ENCODE results near the gene VLDLR.

The VLDLR gene

DNA sequence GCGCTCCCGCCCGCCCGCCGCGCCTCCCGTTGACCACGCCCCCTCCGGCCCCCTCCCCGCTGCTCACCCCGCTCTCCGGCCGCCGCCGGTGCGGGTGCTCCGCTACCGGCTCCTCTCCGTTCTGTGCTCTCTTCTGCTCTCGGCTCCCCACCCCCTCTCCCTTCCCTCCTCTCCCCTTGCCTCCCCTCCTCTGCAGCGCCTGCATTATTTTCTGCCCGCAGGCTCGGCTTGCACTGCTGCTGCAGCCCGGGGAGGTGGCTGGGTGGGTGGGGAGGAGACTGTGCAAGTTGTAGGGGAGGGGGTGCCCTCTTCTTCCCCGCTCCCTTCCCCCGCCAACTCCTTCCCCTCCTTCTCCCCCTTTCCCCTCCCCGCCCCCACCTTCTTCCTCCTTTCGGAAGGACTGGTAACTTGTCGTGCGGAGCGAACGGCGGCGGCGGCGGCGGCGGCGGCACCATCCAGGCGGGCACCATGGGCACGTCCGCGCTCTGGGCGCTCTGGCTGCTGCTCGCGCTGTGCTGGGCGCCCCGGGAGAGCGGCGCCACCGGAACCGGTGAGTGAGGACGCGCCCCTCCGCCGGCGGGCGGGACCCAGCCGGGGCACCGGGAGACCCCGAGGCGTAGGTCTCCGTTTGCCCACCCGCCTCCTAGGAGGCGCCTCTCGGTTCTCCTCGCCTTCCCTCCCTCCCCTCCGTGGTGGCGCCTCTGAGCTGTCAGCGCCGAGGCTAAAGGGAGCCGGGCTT is at the start of gene VLDLR:
VLDLR (plus strand) TSS at position 66 of the 739 bp plus-strand sequence; CDS start at position 469, 403 bp downstream.
- peak; percentile 35 for DNase-seq

DNA sequence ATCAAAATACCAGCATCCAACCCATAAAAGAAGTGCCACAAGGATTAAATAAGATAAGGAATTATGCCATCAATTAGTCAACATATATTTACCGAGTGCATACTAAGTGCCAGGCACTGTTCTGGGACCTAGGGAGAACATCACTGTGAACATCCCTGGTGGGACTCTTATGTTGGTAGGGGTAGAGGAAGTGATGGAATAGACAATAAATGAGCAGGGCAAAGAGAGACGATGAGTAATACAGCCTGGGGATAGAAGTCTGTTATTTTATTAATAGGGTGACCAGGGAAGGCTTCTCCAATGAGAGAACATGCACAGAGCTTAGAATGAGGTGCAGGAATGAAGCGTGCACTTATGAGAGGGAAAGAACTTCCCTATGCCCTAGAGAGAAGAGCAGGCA is 47.4 kb upstream of the VLDLR start:
- DNase-seq: no peak

DNA sequence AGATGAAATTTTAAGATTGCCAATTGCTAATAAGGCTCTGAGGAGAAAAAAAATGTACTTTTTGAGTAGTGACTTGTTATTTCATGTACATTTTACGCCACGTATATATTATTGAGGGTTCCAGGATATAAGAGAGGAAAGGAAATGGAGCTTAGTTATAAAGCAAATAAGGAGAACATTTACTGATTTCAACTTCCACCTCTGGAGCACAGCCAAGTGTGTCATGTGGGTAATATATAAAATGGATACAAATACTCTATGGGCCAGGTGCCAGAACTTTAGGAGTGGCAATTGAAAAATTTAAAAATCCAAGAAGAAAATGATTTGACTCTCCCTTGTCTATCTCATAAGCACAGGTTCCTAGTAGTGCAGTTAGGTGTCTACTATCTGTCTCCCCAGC is 45.0 kb upstream of the VLDLR start:
- DNase-seq: no peak

DNA sequence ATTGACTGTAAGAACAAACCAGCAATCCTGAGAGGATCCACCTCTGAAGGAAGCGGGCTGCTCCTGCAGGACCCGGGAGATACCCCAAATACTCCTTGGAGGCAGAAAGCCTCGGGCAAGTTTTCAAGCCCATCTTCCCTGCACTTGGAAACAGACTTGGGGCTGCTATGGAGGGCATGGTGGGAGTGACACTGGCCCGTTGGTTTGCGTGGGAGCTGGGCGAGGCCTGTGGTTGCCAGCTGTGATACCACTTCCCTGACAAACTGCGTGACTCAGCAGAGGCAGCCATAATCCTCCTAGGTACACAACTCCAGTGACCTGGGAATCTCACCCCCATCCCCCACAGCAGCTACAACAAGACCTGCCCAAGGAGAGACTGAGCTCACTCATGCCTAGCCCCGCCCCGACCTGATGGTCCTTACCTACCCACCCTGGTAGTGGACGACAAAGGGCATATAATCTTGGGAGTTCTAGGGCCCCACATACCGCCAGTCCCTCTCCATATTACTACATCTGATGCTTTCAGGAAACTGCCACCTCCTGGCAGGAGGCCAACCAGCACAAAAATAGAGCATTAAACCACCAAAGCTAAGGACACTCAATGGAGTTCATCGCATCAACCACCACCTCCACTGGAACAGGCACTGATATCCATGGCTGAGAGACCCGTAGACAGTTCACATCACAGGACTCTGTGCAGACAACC is 38.1 kb upstream of the VLDLR start:
- no peak for DNase-seq

DNA sequence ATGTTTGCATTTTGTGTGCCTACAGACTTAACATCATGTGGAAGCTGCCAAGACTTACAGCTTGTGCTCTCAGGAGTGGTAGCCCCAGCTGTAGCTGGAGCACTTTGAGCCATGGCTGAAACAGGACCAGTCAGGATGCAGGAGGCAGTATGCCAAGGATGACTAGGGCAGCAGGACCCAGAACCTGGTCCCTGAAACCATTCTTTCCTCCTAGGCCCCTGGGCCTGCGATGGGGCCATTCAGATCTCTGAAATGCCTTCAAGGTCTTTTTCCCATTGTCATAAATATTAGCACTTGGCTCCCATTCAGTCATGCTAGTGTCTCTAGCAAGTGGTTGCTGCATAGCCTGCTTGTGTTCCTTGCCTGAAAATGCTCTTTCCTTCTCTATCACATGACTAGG is 29.6 kb upstream of the VLDLR start:
- DNase-seq: no peak

DNA sequence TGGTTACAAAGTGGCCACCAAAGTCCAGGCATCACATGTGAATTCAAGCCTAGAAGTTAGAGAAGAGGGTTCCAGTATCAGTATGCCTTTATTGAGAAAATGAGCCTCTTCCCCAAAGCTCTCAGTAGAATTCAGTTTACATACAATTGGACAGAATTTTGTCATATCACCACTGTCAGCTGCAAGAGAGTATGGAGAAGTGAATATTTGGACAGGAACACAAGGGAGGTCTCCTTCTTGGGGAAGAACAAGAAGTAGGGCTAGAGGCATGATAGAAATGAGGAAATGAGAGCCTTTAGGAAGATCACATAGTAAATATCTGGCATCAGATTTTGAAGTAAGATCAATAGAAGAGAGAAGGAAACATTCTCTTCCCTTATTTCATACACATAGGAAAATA is 27.8 kb upstream of the VLDLR start:
- DNase-seq: peak; percentile 19

DNA sequence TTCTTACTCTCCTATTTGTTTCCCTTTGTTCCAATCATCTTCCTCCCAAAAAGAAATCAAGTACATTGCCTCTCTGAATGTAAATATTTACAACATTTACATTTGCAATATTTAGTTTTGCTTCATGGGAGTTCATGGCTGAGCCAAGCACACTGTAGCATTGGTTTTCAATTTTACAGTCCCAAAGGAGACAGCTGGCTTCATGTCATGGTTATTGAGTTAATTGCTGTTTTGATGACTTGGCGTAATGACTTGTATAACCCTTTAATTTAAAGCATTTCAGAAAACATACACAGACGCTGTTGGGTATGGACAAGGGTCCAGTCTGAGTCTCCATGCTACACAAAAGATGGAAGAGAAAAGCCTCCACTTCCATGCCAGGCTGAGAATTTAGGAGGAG is 25.6 kb upstream of the VLDLR start:
- no peak for DNase-seq

DNA sequence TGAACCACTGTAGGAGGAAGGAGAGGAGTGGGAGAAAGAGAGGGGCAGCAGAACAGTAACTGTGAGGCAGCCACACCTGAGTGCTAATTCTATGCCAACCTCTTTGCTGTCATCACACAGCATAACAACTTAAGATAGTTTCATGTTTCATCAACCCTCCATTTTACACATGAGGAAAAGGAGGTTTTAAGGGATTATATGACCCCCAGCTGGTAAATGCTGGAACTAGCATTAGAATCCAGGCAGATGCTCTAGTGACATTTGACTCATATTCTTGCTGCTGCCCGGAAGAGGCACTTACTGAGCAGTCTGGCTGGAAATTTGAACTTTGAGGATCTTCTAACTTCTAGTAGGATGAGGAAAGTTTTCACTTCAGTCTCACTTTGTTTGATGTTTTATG is 24.1 kb upstream of the VLDLR start:
- DNase-seq: no peak

DNA sequence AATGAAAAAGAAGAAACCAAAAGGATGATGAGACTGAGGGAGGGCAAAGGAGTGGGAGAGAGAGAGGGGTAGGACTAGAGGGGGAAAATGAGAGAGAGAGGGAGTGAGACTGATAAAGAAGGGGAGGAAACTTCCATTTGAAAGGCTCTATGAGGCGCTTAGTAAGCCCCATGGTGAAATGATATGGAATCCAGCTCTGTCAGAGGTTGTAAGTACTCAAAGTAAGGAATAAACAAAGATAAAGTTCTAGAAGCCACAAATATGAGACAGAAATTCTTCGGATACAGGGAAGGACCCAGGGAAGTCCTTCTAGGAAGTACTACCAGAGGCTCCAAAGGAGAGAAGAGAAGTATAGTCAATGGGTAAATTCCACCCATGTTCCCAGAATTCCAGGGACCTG is 21.7 kb upstream of the VLDLR start:
- no peak for DNase-seq

DNA sequence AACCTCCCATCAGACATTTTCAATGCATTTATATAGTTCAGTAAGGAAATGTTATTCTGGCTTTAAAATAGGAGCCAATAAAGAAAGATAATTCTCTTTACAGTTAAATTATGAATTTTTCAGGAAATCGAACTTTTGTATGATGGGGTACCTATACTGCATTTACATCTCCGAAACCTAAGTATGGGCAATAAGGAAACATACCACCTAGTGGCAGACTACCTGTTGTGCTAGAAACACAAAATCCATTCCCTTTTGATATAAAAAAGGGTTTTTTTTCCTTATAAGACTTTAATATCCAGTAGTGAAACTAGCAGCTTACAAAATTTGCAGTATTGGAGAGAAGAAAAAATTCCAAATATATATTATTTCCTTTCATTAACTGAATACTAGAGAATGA is 21.3 kb upstream of the VLDLR start:
- no peak for DNase-seq

DNA sequence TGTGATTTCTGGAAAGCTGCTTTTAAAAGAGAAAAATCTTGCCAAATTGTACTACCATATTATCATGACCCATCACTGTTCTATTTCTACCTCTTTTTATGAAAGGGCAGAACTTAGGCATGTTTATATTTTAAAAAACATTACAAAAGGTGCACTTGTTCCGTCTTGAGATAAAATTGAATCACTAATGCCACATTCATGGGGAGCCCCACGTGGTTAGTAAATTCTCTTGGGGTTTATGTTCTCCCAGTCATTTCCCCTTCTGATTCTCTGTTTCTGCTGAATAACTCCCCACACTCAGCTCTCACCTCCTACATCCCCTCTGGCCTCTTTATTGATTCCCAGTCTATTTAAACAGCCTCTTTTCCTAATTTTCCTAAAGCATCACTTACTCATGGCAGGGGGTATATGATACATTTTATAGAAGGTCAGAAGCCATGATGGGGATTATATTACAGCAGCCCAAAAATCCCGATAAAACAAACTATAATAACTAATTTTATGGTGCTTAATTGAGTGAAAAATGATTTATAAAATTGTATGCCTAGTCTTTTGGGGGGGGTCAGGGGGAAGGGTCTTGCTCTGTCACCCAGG is 19.7 kb upstream of the VLDLR start:
- DNase-seq: no peak

DNA sequence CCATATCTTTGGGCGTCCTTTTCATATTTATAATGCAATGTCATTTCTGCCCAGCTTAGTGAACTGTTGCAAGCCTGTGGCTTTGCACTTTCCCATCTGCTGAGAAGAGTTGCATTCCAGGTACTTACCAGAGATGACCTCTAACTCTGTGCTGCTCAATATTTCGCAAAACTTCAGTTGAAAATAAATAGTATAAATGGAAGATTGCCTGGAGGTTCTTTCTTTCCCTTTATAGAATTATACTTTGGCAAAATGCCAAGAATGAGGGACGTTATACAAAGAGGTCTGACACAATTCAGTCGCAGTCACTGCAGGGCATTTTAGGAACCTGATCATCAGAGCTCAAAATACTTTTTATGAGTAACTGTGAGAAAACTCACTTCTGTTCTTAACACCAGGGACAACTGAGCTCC is 18.9 kb upstream of the VLDLR start:
- DNase-seq: peak; percentile 26

DNA sequence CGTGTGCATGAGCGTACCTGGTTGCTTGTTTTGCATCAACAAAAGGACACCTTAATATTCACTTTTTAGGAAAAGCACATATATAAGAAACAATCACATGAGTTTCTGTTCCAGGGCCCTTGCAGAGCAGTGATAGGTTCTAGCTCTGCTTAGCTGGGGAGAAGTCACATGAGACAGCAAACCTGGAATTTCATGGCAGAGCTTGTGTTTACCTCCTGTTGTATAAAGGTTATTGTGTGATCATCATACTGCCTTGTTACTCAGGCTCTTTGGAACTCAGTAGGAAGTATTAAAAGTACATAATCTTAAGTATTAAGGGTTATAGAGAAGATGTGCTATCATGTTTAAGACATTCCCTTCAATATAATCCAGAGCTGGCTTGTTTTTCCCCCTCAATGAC is 18.0 kb upstream of the VLDLR start:
- no peak for DNase-seq

DNA sequence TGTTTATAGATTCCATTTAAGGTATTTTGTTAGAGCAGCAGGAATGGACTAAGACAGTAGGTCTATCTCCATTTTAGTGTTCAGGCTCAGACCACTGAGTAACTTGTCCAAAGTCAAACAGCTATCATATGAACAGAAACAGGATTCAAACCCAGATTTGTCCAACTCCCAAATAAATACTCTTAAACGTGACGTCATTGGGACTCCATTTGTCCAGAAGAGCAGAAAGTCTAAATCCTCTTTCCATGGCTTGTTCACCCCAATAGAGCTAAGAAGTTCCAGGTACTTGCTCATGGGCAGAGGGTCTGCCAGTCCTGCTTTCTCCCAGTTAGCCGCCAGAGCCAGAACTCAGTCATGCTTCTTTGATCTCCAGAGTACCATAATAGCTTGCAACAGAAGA is 16.3 kb upstream of the VLDLR start:
- no peak for DNase-seq

DNA sequence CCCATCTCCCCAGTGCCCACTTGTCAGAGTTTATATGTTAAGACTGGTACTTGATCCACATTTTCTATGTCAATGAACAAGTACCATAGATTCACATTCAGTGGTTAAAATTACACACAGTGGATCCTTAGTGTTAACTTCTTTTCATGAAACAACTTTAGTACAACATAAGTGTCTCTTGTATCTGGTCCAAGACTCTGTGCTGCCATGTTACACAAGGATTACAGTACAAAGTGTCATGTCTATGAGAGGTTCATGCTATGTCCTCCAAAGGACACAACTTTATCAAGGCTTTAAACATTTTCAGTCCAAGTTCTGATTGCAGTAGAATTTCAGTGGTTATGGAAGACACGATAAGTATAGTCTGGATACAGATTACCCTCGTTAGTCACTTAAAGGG is 13.3 kb upstream of the VLDLR start:
- no peak for DNase-seq

DNA sequence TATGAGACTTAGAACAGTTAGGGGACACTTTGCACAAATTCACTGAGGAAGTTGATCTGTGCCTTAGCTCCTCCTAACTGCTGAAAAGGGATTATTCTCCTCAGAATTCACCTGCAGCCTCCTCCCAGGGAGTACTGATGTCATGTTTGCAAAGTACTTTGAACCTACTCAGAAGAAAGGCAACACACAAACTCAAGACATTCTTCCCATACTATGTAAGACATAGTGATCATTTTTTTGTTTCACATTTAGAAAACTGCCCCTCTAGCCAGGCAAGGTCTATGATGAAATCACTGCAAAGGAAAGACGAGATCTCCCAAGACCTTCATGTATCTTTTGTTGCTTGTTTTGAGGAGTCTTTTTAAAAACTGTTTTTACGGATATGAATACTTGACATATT is 10.6 kb upstream of the VLDLR start:
- DNase-seq: no peak

DNA sequence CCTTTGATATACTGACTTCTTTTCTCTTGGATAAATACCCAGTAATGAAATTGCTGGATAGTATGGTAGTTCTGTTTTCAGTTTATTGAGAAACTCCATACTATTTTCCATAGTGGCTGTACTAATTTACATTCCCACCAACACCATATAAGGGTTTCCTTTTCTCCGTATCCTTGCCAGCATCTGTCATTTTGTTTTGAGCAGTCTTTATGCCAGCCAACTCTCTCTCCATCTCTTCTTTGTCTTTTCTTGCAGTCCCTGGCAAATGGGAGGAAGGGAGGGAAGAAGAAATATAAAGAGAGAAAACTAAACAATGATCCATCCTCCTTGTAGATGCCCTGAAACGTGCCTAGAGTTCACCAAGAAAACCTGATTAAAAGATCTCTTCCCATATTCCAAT is 9.6 kb upstream of the VLDLR start:
- DNase-seq: no peak

DNA sequence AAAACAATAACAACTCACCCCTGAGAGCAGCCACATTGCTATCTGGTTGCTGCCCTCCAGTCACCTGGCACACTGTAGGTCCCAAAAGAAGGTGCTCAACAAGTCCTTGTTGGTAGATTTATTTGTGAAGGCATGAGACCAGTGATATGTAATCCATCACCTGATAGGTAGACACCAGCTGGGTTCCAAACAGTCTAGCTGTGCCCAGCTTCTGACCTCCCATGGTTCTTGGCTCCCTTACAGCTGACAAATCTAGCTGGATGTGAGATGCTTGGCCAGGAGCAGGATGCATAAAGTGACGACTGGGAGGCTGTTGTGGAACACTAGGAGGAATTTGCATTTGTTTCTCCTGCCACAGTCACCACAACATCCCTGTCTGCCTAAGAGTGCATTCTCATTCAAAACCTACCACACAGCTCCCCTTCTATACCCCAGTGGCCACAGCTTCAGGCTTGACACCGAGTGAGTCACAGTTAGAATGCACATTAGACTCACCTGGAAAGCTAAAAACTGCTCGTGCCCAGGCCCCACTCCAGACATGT is 7.8 kb upstream of the VLDLR start:
- DNase-seq: no peak

DNA sequence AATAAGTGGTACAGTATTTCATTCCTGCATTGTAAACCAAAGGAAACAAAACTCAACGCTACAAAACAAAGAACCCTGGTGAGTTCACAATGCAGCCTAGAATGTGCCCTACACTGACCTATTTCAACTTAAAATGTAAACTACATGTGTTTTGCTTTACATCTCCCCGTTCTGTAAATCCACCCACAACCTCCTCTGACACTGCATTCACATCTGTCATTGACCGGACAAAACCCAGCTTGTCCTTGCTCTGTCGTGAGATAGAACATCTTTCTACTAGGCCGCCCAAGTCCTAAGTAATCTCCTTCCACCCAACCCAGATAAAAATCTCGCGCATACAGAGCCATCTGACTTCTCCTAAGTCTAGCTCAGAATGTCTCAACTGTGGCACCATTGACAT is 6.1 kb upstream of the VLDLR start:
- no peak for DNase-seq

DNA sequence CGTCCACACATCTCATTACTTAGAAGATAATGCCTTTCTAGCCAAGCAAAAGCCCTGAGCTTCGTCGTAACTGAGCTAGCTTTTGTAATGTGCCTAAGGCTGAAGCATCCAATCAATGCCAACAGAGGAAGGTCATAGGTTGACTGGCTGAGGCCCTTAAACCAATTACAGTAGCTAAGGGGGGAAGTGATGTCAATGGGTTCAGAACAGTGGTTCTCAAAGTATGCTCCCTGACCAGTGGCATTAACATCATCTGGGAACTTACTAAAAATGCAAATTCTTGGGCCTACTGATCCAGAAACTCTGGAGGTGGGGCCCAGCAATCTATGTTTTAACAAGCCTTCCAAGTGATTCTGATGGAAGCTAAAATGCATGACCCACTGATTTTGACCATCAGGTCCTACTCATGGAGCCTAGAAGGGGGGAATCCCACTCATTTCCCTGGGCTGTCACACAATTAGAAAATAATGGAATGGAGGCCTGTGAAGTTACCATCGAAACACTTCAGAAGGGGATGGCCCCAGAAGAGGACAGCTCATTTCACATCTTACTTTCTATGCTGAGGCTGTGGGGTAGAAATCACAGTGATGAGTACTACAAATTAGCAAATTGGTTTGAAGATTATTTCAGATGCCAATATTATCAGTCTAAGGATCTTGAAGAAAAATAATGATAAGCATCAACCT is 4.8 kb upstream of the VLDLR start:
- no peak for DNase-seq

DNA sequence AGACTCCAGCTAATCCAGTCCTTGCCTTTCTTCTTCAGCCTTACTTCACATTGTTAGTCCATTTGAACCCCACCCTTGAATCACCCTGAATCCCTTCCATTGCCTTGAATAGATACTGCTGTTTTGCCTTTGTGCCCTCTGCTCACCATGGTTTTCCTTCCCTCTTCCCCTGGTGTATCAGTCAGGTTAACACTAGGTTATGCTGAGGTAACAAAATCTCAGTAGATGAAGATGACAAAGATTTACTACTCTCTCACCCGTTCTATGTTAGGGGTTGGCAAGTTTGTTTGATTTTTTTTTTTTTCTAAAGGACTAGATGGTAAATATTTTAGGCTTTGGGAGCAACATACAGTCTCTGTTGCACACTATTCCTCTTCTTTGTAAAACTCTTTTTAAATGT is 3.3 kb upstream of the VLDLR start:
- no peak for DNase-seq

DNA sequence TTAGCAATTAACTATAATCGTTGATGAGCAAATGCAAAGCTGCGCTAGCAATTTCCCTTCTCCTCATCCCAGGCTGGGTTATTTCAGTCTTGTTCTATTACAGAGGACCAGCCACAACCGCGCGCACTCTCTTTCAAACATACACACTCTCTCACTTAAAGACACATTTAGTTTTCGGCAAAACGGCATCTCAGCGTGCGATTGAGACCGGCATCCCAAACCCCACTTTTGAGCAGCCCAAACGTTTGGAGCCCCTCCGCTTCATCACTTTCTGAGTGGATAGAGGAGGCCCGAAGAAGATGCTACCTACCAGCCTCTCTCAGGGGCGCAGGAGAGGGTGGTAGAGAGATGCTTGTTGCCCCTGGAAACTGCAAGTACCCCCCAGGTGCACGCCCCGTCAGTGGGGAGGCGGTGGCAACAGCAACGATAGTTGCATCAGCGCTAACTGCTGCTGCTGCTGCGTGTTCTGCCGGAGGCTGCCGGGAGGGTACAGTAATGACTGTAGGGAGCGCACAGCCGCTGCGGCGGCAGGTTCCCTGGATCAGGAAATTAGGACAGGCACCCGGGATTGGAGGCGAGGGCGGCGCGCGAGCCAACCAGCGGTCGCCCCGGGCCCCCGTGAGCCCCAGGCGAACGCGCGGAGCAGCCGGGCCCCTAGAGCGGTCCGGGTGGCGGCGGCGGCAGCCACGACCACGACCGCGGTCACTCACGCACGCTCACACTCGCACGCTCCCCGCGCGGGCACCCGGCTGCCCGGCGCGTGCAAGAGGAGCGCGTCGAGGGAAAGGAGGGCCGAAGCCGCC is 467 bp upstream of the VLDLR start:
- DNase-seq: peak; percentile 63
